ENCODE results near the gene TBC1D14. TPM values are rescaled to one million over a fixed set of nuclear protein-coding genes. Genes with fewer than 3 reads are reported as not detected.
A peak's percentile ranks its signal among the peaks of the same experiment; 100 is the strongest.

TBC1D14 gene
- polyA plus RNA-seq, 3 donors: 36.3 to 44.7 (median 39.3) TPM

GRCh38 chr4:7029921-7030320, 120.3 kb downstream of the TBC1D14 start:
- H3K4me3 ChIP-seq (replicated peaks in 1 of 3; ENCODE audit: low read depth in 2 of 3, low read length in 3 of 3): no peak overlapping the region
- H2AFZ ChIP-seq (ENCODE audit: insufficient read depth, low read depth, low read length, poor library complexity, severe bottlenecking): no peak overlapping the region
- peaks cover 66 to 86% of the 10 kb centered on the region in 2 donors for H3K36me3 ChIP-seq (replicated peaks in 1 of 2; ENCODE audit: control insufficient read depth in 1 of 2, insufficient read depth in 2 of 2, low read length in 2 of 2)
- H3K9me3 Mint-ChIP-seq: peaks cover 0 to 4% (median 0%) of the 10 kb centered on the region in 7 donors
- H4K20me1 ChIP-seq (ENCODE audit: insufficient read depth, low read length): peaks cover 60% of the 10 kb centered on the region
- DNase-seq: no peak
- H3K4me3 Mint-ChIP-seq: no peak overlapping the region
- H3K27ac ChIP-seq (ENCODE audit: low read depth in 1 of 2, low read length in 2 of 2): no peak overlapping the region
- no peaks in the 10 kb centered on the region for H3K9me3 ChIP-seq (replicated peaks in 1 of 2; ENCODE audit: control insufficient read depth in 1 of 2, insufficient read depth in 1 of 2, low read length in 2 of 2)
- TF ChIP-seq CTCF (IDR thresholded peaks at IDR 0.05): no peak
- no peak overlapping the region for H3K4me2 ChIP-seq (replicated peaks; ENCODE audit: extremely low read depth, low read length, poor library complexity, severe bottlenecking)
- peaks cover 73 to 82% of the 10 kb centered on the region in 2 donors for H3K36me3 Mint-ChIP-seq
- peaks cover 0 to 3% (median 1%) of the 10 kb centered on the region in 3 donors for H3K27me3 Mint-ChIP-seq (ENCODE audit: low read depth in 3 of 3)
- H3K4me1 ChIP-seq (ENCODE audit: control insufficient read depth in 1 of 2, insufficient read depth in 2 of 2, low read length in 2 of 2): no peaks in the 10 kb centered on the region
- WGBS (ENCODE audit: insufficient coverage): 95% methylated on average over 10 of the region's 10 CpGs
- H3K9ac ChIP-seq (ENCODE audit: insufficient read depth, low read length, poor library complexity, severe bottlenecking): no peak overlapping the region
- H3K79me2 ChIP-seq (ENCODE audit: insufficient read depth, low read length): no peaks in the 10 kb centered on the region
- H3K27ac Mint-ChIP-seq: peak overlapping the region in 2 of 7 donors; percentile 49 to 60
- H3K27me3 ChIP-seq (ENCODE audit: control insufficient read depth in 2 of 2, insufficient read depth in 2 of 2, low read length in 2 of 2): no peaks in the 10 kb centered on the region
- intact Hi-C loops (cut with micrococcal nuclease): no loop called here
- H3K4me1 Mint-ChIP-seq: peaks cover 3% of the 10 kb centered on the region

GRCh38 chr4:7030856-7031255, 121.2 kb downstream of the TBC1D14 start:
- intact Hi-C loops (cut with micrococcal nuclease): no loop called here
- no peak overlapping the region for H3K27ac Mint-ChIP-seq
- Histone ChIP-seq H3K27ac (ENCODE audit: low read depth in 1 of 2, low read length in 2 of 2) (no peak overlapping the region), H3K9ac (ENCODE audit: insufficient read depth, low read length, poor library complexity, severe bottlenecking) (no peak overlapping the region), H3K4me2 (replicated peaks; ENCODE audit: extremely low read depth, low read length, poor library complexity, severe bottlenecking) (no peak overlapping the region), H3K36me3 (replicated peaks in 1 of 2; ENCODE audit: control insufficient read depth in 1 of 2, insufficient read depth in 2 of 2, low read length in 2 of 2) (peaks cover 58 to 76% of the 10 kb centered on the region in 2 donors), H3K4me3 (replicated peaks in 1 of 3; ENCODE audit: low read depth in 2 of 3, low read length in 3 of 3) (no peak overlapping the region), H3K9me3 (replicated peaks in 1 of 2; ENCODE audit: control insufficient read depth in 1 of 2, insufficient read depth in 1 of 2, low read length in 2 of 2) (no peaks in the 10 kb centered on the region), H3K27me3 (ENCODE audit: control insufficient read depth in 2 of 2, insufficient read depth in 2 of 2, low read length in 2 of 2) (no peaks in the 10 kb centered on the region), H4K20me1 (ENCODE audit: insufficient read depth, low read length) (peaks cover 51% of the 10 kb centered on the region), H3K4me1 (ENCODE audit: control insufficient read depth in 1 of 2, insufficient read depth in 2 of 2, low read length in 2 of 2) (no peaks in the 10 kb centered on the region), H3K79me2 (ENCODE audit: insufficient read depth, low read length) (no peaks in the 10 kb centered on the region), H2AFZ (ENCODE audit: insufficient read depth, low read depth, low read length, poor library complexity, severe bottlenecking) (no peak overlapping the region)
- H3K36me3 Mint-ChIP-seq: peaks cover 66 to 73% of the 10 kb centered on the region in 2 donors
- WGBS (ENCODE audit: insufficient coverage): 98% methylated on average over 10 of the region's 10 CpGs
- no peak overlapping the region for H3K4me3 Mint-ChIP-seq
- peaks cover 0 to 4% (median 0%) of the 10 kb centered on the region in 7 donors for H3K9me3 Mint-ChIP-seq
- H3K4me1 Mint-ChIP-seq: peaks cover 3% of the 10 kb centered on the region
- no peak for DNase-seq
- H3K27me3 Mint-ChIP-seq (ENCODE audit: low read depth in 3 of 3): peaks cover 0 to 3% (median 1%) of the 10 kb centered on the region in 3 donors
- no peak for TF ChIP-seq CTCF (IDR thresholded peaks at IDR 0.05)

All from CD14-positive monocyte (primary cell).